Glomerular visceral epithelial cell (primary cell): ENCODE data around the gene C15orf40.

Experiments used
- DNase-seq: peaks from one replicate; pipeline ENCODE4 v3.0.0-alpha.2; 2016; ENCODE audit errors: extremely low spot score

C15orf40 gene

DNA sequence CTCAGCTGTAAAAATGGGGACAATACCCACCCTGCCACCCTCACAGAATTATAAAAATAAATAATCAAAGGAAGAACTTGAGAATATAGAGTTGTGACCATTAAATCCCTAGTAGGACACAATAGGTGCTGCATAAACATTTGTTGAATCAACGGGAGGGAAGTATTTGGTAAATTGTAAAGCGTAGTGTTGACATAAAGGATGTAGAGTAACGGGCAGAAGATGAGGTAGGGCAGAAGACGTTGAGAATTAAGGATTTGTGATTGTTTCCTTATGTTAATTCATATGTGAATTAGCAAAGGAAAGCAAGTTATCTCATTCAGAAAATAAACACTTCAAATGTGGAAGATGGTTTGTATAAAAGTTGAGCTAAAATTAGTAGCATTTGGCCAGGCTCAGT lies 18.3 kb downstream of the C15orf40 start:
- DNase-seq, result no peak

DNA sequence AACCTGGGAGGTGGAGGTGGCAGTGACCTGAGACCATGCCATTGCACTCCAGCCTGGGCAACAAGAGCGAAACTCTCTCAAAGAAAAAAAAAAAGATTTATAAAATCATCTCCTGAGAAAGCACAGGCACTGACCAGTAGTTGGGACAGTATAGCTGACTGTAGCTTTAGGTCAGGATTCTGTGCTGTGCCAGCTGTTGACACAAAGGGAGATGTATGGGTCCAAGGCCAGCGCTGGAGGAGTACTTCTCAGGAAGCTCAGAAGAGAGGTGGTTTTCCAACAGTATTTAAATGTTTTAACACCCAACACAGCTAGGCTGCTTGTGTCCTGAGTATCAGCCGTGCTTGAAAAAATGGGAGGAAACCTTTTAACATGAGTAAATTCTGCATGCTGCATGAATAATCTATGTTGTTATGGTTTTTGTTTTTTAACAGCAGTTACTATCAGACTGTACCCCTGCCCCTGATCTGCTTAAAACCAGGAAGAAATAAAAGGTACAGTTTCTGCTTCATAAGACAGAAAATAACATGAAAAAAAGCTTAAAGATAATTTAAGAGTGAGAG lies 18.9 kb downstream of the C15orf40 start:
- DNase-seq, result no peak

DNA sequence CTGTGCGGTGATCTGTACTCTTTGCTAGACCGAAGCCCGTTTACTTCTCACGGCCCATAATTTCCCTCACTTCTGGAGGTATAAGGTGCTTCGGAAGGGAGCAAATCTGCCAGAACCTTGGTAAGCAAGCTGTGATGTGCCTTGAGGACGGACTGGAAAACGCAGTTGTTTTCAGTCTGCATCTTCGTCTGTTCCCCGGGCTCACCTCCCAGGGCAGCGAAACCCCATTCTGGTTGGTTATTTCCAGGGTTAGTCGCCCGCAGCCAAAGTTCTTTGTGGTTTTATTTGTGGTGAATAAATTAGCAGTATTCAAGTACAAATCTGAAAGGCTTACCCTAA lies 25.0 kb downstream of the C15orf40 start:
- no peak for DNase-seq

DNA sequence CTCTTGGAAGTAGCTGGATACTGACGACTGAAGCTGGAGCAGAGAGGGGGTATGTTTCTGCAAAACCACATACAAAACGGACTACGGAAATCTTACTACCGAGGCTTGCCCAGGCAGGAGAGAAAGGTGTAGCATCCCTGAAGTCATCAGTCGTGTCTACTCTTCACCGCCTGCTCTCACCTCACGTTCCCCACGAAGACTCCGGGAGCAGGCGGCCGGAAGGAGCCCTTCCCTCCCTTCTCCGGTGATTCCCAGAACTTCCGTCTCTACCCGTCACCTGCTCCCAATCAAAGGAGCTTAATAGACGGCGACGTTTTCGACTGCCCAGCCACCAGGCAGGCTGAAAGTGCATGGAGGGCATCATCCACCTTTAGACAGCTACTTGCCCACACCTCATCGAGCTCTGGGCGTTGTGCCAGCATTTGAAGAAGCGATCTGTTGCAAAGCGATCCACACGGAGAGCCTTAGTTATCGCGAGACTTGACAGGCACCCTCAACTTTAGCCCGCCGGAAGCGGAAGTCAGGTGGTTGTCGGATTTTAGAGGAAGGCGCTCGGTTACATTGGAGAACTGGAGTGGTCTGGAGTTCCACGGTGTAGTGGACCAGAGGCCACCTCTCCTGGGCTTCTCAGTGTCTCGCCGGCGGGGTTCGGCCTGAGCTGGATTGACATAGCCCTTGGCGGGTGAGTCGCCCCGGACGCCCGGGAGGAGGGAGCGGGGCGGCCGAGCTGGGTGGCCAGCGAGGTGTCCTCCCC lies 25.6 kb downstream of the C15orf40 start, which contains the start of gene RAMAC:
RAMAC (plus strand) TSS at position 523 of the 754 bp plus-strand sequence. CDS start 2,809 bp downstream, outside the sequence.
- peak; percentile 97 for DNase-seq

DNA sequence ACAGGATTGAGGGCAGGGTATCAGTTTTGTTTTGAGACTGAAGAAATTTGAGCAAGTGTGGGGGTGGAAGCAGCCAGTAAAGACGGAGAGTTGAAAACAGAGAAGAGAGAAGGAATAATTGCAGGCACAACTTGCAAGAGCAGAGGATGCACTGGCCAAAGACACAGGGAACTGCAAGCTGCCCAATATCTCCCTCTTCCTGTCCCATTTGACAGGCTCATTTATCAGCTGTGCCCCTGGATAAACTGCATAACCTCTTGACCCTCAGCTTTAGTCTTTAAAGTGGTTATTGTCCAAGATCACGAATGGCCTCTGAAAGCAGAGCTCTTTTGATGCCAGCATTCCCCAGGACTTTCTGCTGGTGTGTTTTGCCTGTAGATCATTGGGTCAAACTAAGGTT lies 30.5 kb downstream of the C15orf40 start:
- no peak for DNase-seq

DNA sequence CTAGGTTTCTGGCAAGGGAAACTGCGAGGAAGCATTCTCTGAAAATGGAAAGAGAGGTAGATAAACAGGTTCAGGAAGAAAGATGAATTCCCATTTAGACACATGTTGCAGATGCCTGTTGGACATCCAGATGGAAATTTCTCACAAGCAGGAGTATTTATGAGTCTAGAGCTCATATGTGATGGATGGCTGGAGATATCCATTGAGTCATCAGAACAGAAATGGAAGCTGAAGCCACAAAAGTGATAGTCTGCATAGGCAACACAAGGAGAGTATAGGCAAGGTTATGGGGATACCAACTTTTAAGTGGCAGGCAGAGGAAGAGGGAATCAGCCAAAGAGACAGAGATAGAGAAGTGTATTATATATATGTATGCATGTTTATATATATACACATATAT lies 31.7 kb downstream of the C15orf40 start:
- peak; percentile 17 for DNase-seq

DNA sequence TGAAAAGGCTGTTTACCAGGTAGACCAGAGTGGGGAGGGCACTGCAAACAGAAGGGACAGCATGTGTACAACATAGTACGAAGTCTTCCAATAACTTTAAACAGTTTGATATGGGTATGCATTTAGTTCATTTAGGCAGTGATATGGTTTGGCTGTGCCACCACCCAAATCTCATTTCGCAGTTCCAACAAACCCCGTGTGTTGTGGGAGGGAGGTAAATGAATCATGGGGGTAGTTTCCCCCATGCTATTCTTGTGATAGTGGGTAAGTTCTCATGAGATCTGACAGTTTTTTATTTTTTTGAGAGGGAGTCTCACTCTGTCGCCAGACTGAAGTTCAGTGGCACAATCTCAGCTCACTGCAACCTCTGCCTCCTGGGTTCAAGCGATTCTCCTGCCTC lies 33.0 kb downstream of the C15orf40 start:
- no peak for DNase-seq

DNA sequence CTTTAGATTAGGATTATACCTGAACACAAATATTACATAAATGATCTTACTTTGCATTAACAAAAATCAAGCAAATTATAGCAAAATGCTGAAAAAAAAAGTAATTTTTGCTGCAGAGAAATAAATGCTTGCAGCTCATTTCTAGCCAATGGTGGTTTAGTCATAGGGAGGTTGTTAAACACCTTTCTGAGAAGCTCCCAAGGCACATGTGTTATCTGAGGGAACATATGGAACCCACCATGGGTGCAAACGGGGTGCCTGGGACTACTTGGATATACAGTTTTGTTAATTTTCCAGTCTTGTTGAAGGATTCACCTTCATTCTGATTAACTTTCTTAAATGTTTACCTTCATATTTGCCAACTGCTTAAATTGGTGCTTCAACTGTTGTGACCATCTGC lies 34.4 kb downstream of the C15orf40 start:
- no peak for DNase-seq

DNA sequence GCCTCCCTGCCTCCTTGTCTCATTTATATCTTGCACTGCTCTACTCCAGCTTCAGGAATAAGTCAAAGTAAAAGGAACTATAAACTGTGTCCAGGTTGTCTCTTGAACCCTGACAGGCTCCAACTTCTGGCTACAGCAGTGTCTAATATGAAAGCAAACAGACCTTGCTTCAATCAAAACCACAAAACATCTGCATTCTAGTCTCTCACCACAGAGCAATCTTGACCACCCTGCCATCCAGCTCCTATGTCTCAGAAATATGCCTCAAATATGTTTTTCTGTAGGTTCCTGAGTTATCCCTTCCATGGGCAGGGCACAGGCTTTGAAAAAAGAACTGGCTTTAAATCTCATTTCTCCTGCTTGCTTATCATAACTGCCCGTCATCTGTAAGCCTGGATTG lies 38.4 kb downstream of the C15orf40 start:
- no peak for DNase-seq

DNA sequence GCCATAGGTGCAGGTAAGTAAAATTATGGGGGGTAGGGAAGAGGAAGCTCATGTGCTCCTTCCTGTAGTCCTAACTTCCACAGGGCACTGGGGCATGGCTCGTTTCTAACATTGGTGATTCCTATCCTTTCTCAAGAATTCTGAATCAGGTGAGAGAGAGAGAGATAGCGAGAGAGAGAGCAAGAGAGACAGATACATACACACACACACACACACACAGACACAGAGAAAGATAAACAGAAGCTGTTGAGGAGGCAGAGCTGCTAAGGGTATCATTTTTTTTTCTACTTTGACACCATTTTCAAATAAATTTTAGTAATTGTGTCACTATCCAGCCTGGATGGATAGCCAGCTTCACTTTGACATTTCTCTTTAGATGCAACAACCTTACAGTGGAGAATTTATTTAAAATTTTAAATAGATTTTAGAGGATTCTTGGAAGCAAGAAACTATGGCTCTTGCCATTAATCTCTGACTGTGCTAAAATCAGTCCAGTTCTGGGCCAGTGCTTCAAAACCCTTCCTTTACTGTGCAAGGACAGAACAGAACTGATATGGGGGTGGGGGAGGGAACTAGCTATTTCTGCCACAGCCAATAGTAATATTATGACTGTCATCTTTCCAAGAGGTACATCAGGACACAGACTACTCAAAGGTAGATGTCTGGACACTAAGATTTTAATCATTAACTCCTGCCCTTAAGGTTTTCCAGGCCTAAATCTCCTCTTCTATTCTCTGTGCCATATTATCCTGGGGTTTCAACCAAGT lies 40.0 kb downstream of the C15orf40 start:
- no peak for DNase-seq

DNA sequence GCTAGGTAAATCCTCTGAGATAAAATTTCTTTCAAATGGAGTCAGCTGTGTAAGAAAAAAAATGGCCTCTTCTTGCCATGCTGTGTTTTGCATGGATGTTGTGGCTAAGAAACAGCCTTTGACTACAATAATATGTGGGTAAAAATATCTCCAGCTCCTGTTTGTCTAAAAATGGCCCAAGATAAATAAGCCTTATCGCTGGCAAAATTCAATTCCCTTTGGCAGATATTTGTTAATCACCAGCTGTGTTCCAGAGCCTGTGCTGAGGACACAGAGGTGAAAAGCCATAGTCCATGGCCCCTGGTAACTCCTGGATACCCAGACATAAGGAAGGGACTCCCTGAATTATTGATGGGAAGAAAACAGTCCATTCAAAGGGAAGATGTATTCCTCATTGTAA lies 40.7 kb downstream of the C15orf40 start:
- no peak for DNase-seq

DNA sequence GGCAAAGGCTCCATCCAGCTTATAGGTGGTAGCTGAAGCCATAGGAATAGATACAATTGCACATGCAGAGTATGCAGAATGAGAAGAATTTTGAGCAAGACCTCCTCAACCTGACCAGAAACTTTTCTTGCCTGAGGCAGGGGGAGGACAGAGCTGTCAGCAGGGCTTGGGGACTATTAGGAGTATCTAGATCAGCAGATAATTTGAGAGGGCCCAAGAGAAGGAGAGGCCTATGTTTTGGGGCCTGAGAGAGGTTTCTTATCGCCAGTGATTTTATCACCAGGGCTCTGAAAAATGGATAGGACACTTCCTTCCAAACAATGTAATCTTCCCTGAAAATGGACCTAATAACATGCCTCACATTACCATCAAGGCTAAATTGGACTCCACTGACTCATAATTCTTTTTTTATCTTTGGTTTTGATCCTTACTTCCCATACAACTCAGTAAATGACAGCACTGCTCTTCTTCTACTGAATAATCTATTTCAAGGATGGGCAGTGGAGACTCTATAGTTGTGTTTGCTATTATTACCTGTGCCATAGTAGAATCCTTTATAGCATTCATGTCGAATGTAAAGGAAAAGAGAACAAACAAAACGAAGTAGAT lies 41.3 kb downstream of the C15orf40 start:
- no peak for DNase-seq

DNA sequence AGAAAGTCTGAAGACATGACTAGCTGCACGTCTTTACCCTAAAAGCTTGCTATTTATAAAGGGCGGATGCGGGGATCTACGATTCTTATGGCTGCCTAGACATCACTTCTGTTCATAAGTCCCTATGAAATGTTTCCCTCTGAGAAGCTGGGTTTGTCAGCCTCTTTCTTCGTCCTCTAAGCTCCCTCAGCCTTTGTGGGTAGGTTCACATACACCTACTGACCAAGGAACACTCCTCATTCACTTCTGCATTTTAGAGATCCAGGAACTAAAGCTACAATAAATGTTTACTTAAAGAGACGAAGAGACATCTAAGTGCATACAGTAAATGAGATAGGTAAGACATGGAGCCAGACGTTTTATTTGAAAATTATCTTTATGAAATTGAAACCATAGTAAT lies 42.1 kb downstream of the C15orf40 start:
- DNase-seq, result no peak

DNA sequence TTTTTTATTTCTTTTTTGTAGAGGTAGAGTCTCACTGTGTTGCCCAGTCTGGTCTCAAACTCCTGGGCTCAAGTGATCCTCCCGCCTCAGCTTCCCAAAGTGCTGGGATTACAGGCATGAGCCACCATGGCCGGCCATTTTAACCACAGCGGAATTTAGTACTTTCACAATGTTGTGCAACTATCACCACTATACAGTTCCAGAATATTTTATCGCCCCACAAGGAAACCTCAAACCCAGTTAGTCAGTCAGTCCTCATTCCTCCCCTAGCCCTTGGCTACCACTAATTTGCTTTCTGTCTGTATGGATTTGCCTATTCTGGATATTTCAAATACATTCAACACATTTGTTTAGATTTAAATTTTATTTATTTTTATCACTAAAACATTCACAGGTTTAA lies 43.4 kb downstream of the C15orf40 start:
- DNase-seq, result peak; percentile 38

DNA sequence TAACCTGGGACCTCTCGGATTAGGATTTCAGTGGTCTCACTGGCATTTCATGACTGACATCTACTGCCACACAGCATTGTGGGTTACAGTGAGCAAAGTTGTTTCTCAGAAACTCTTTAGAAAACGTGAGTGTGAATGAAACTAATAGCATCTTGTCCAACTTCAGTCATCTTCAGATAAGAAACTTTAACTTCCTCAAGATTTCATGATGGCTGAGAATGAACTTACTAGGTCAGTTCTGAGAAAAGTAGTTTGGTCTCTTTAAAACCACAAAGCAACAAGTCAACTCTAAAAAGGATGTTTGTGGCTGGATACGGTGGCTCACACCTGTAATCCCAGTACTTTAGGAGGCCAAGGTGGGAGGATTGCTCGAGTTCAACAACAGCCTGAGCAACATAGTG lies 44.8 kb downstream of the C15orf40 start:
- DNase-seq, result no peak

DNA sequence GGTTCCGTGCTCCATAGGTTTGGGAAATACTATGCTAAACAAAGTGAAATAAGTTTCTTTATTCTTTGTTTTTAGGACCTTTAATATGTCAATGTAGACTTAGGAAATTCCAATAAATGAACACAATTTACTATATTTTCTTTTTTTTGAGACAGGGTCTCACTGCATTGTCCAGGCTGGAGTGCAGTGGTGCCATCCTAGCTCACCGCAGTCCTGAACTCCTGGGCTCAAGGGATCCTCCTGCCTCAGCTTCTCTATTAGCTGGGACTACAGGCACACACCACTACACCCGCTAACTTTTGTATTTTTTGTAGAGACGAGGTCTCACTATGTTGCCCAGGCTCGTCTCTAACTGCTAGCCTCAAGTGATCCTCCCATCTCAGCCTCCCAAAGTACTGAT lies 46.5 kb downstream of the C15orf40 start:
- DNase-seq, result no peak

DNA sequence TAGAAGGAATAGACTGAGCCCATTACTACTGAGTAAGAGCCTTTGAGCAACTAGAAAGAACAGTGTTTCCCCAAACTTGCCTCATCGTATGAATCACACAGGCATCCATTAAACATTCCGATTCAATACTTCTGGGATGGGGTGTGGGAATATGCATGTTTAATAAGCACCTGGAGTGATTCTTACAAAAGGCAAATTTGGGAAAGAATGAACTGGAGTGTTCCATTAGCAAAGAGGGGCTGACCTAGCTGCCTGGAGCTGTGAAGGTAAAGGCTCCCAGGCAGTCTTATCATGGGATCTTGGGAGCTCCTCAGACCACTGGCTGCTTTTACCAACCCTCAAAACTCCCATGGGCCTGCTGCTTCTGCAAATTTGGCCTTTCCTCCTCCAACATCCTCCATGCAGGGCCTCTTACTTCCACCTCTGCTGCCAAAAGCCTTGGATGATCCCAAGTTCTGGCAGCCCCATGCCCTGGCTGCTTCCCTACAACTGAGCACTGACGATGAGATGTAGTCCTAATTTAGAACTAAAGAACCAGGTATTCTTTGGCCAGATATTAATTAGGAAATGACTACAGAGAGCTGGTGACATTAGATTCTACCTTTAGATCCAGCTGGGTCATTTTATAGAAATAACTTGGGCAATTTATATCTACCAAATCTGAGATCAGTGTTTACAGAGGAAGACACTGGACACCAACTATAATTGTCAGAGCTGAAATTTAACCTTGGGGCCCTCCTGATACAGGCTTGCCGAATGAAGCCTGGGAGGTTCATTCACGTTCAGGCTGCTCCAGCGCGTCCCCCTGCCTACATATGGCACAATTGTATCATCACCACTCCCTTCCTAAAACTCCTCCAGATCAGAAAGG lies 47.7 kb downstream of the C15orf40 start:
- no peak for DNase-seq

DNA sequence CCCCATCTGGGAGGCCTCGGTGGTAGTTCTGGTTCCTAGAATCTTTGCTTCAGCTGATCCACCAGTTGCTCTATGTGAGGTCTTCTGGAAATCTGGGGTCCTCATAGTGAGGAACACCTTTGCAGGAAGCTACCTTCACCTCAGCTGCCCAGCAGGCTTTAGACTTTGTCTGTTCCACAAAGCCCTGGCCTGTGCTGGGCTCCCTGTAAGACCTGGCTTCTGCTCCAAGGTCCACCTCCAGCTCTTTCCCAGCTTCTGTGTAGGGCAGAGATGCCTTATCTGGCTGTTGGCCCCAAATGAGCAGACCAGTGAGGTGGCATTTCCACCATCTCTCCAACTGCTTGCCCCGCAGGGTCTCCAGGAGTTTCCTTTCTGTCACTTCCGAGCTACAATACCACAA lies 50.7 kb downstream of the C15orf40 start:
- no peak for DNase-seq

DNA sequence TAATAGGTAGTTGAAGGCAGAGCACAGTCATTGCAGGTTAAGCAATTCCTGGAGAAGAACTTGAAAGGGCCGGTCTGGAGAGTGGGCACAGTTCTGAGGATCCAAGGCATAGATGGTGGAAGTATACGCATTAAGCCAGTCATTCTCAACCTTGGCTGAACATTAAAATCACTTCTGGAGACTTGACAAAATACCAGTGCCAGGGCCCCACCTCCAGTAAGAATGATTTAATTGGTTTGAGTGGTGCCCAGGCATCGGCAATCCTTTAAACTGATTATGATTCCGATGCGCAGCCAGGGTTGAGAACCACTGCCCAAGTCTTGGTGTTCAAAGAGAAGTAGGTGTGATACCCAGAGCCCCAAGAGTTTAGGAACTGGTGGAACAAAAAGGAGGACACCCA lies 52.0 kb downstream of the C15orf40 start:
- no peak for DNase-seq

DNA sequence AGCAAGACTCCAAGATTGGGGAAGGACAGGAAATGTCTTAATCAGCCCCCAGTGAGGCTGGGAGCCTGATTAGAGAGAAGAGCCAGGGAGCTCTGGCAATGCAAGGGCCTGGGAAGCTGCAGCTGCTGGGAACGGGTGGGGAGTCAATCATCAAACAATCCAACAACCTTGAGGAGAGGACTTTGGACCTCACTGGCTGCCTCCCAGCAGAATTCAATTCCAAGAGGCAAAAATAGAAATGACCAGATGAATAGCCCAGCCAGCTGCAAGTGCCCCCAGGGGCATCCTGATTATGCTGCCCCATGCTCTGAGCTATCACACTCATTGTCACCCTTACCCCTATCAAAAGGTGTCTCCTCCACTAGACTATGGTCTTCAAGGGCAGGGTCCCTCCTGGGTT lies 52.8 kb downstream of the C15orf40 start:
- no peak for DNase-seq

DNA sequence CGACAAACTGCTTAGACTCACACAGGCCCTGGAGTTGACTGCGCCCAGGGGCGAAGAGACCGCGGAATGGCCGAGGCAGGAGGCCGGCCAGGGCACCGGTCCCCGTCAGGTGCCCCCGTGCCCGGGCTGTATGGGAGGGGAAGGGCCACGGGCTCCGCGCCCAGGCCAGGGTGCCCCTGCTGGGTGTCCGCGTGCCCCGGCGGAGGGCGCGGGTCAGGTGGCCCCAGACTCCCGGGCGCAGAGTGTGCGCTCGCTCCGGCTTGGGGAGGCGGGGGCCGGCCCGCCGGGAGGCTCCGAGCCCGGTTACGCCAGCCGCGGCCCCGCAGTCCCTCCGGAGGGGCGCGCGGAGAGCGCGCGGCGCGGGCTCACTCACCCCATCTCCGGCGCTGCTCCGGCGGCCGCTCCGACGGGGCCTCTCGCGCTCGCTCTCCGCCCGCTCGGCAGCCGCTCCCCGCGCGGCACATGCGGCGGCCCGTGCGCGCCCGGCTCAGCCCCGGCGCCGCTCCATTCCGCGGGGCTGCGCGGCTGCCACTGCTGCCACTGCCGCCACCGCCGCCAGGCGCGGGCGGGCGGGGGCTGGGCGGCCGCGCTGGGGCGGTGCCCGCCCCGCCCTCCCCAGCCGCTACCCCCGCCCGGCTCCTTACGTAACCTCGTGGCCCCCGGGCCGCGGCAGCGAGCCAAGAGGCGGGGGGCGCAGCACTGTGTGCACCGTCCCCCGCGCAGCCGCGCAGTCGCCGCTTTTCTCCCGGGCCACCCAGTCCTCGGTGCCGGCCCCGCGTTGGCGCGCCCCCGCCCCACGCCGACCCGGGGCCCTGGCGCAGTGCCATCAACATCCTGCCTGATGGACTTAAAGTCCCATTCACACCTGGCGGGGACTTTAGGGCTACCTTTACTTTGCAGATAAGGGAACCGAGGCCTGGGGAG lies 59.0 kb downstream of the C15orf40 start, which contains the start of gene HOMER2:
HOMER2 (minus strand) TSS at position 563 of the 924 bp plus-strand sequence; CDS start at position 378, 185 bp downstream.
- DNase-seq, result peak; percentile 56
